ENCODE measurements around the gene RNLS.
"Not testable (repeated sequence)": the region's sequence is repeated elsewhere in the genome, so short reads cannot be mapped to it uniquely, and the experiment has no call there.

Gene RNLS

GRCh38 chr10:88521791-88522190, 61.3 kb downstream of the RNLS start:
- no peak for DNase-seq

- DNase-seq: no peak
Observed at GRCh38 chr10:88515235-88515634, 67.9 kb downstream of the RNLS start.

GRCh38 chr10:88512599-88512998, 70.5 kb downstream of the RNLS start:
- no peak for DNase-seq

- no peak for DNase-seq
Observed at GRCh38 chr10:88508796-88509195, 74.3 kb downstream of the RNLS start.

GRCh38 chr10:88507826-88508453, 75.2 kb downstream of the RNLS start:
- no peak for DNase-seq

DNA sequence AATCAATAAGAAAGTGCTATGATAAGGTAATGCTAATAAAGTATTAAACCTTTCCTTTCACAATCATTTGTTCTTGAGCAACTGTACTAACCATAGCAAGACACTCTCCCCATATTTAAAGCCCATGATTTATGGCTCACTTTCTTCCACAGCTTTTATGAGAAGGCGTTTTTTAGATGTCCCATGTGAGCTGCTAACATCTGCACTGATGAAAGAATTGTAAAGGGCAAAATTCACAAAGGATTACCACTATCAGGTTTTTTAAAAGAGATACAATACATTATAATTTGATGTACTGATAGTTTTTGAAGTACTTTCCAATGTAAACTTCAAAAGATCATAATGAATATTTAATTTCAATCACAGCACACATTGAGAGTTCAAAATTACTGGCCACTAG, 75.7 kb downstream of the RNLS start:
- DNase-seq: no peak

DNA sequence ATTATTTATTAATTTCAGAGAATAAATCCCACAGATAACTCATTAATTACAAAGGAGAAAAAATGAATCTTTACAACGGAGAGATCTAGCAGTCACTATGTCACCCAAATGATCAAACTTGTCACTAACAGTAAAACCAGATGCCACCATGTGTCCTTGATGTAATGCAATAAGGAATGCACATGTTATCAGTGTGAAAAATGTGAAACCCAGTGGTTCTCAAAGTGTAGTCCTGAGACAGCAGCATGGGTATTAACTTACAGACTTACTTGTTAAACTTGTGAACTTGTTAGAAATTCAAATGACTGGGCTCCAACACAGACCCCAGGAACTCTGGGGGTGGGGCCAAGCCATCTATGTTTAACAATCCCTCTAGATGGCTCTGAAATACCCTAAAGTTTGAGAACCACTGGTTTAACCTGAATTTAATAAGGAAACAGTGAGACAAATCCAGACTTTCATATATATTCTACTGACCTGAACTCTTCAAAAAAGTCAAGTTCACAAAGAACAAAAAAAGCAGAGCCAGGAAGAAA, 77.4 kb downstream of the RNLS start:
- DNase-seq: no peak

DNA sequence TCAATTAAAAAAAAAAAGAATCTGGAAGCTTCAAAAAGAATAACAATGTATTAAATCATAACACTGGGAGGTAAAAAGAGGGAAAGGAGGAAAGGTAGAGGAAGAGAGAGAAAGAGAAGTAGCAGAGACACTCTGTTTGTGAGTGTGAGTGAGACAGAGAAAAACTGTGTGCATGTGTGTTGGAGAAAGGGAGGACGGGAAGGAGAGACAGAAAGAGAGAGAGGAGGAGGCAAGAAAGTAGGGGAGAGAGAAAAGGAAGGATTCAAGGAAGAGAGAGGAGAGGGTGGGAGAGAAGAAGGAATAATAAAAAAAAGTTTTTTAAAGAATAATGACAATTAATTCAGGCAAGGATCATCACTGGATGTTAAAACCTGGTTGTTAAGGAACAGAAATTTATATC, 77.9 kb downstream of the RNLS start:
- DNase-seq: no peak

GRCh38 chr10:88500656-88501055, 82.5 kb downstream of the RNLS start:
- no peak for DNase-seq

- no peak for DNase-seq
Observed at GRCh38 chr10:88499569-88500470, 83.3 kb downstream of the RNLS start.

GRCh38 chr10:88497913-88498312, 85.2 kb downstream of the RNLS start:
- no peak for DNase-seq

- DNase-seq: no peak
Observed at GRCh38 chr10:88494537-88494936, 88.6 kb downstream of the RNLS start.

GRCh38 chr10:88493691-88494483, 89.2 kb downstream of the RNLS start:
- DNase-seq: no peak

- DNase-seq: no peak
Observed at GRCh38 chr10:88491314-88491713, 91.8 kb downstream of the RNLS start.

- peak; percentile 15 for DNase-seq
Observed at GRCh38 chr10:88490231-88490980, 92.7 kb downstream of the RNLS start.

DNA sequence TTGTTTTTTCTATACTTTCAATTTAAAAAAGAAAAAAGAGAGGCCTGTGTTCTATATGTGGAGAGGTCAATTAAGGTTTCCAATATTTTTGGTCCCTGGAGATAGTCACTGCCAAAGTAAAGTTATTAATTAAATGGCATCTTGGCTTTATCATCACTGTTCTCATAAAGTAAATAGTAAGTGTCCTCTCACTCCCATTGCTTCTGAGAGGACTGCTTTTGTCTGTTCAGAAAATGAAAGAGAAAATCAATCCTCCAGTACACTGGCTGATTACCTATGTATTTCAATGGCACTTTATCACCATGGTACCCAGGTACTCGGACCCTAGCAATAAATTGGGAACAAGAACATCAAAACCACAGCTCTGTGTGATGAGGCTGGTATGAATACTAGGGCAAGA, 94.0 kb downstream of the RNLS start:
- DNase-seq: no peak

DNA sequence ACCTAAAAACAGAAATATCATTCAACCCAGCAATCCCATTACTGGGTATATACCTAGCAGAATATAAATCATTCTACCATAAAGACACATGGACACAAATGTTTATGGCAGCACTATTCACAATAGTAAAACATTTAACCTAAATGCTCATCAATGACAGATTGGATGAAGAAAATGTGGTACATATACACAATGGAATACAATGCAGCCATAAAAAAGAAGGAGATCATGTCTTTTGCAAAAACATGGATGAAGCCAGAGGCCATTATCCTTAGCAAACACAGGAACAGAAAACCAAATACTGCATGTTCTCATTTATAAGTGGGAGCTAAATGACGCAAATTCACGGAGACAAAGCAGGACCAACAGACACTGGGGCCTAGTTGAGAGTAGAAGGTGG, 96.3 kb downstream of the RNLS start:
- DNase-seq: not testable (repeated sequence)

GRCh38 chr10:88482220-88482619, 100.9 kb downstream of the RNLS start:
- no peak for DNase-seq

- DNase-seq: peak; percentile 5
Observed at GRCh38 chr10:88478256-88478655, 104.9 kb downstream of the RNLS start.

GRCh38 chr10:88477343-88478085, 105.6 kb downstream of the RNLS start:
- no peak for DNase-seq
